Measurements from ENCODE around the gene HOXD8.

HOXD8 gene

GRCh38 chr2:176102309-176102866 is 27.1 kb upstream of the HOXD8 start:
- Mint-ChIP-seq H3K4me1 (ENCODE audit: low read depth in 2 of 2) (peaks cover 13 to 29% of the 10 kb centered on the region in 2 donors), H3K4me3 (no peak overlapping the region), H3K27me3 (peaks cover 86 to 99% of the 10 kb centered on the region in 2 donors), H3K36me3 (ENCODE audit: insufficient read depth) (peaks cover 38% of the 10 kb centered on the region), H3K9me3 (no peaks in the 10 kb centered on the region), H3K27ac (no peak overlapping the region)
- ATAC-seq (replicated peaks) (no peak), DNase-seq (no peak)

- H3K4me1 Mint-ChIP-seq (ENCODE audit: low read depth in 2 of 2): peaks cover 6 to 23% of the 10 kb centered on the region in 2 donors
- H3K36me3 Mint-ChIP-seq (ENCODE audit: insufficient read depth): peaks cover 39% of the 10 kb centered on the region
- H3K27ac Mint-ChIP-seq: no peak overlapping the region
- peaks cover 78 to 91% of the 10 kb centered on the region in 2 donors for H3K27me3 Mint-ChIP-seq
- H3K9me3 Mint-ChIP-seq: no peaks in the 10 kb centered on the region
- DNase-seq (no peak), ATAC-seq (replicated peaks) (no peak)
- H3K4me3 Mint-ChIP-seq: no peak overlapping the region
These were observed 26.3 kb upstream of the HOXD8 start for GRCh38 chr2:176103194-176103593.

GRCh38 chr2:176103742-176104315 is 25.7 kb upstream of the HOXD8 start:
- no peak for ATAC-seq (replicated peaks)
- Mint-ChIP-seq H3K27me3 (peaks cover 77 to 90% of the 10 kb centered on the region in 2 donors), H3K4me3 (no peak overlapping the region), H3K4me1 (ENCODE audit: low read depth in 2 of 2) (peaks cover 9 to 23% of the 10 kb centered on the region in 2 donors), H3K27ac (peak overlapping the region in 1 of 2 donors; percentile 85), H3K36me3 (ENCODE audit: insufficient read depth) (peaks cover 43% of the 10 kb centered on the region), H3K9me3 (no peaks in the 10 kb centered on the region)
- no peak for DNase-seq

GRCh38 chr2:176104316-176105077 is 25.0 kb upstream of the HOXD8 start:
- H3K4me1 Mint-ChIP-seq (ENCODE audit: low read depth in 2 of 2): peaks cover 13 to 23% of the 10 kb centered on the region in 2 donors
- ATAC-seq (replicated peaks) (no peak), DNase-seq (no peak)
- H3K9me3 Mint-ChIP-seq: no peaks in the 10 kb centered on the region
- H3K4me3 Mint-ChIP-seq: peak overlapping the region in 1 of 2 donors; percentile 59
- H3K27ac Mint-ChIP-seq: peak overlapping the region in 1 of 2 donors; percentile 85
- H3K27me3 Mint-ChIP-seq: peaks cover 77 to 90% of the 10 kb centered on the region in 2 donors
- peaks cover 44% of the 10 kb centered on the region for H3K36me3 Mint-ChIP-seq (ENCODE audit: insufficient read depth)

GRCh38 chr2:176105078-176105729 is 24.3 kb upstream of the HOXD8 start:
- Mint-ChIP-seq H3K4me1 (ENCODE audit: low read depth in 2 of 2) (peaks cover 14 to 23% of the 10 kb centered on the region in 2 donors), H3K27me3 (peaks cover 79 to 90% of the 10 kb centered on the region in 2 donors), H3K4me3 (peak overlapping the region in 1 of 2 donors; percentile 59), H3K9me3 (no peaks in the 10 kb centered on the region), H3K36me3 (ENCODE audit: insufficient read depth) (peaks cover 46% of the 10 kb centered on the region), H3K27ac (peak overlapping the region in 1 of 2 donors; percentile 85)
- ATAC-seq (replicated peaks): no peak
- no peak for DNase-seq

- peaks cover 40% of the 10 kb centered on the region for H3K36me3 Mint-ChIP-seq (ENCODE audit: insufficient read depth)
- peaks cover 80 to 90% of the 10 kb centered on the region in 2 donors for H3K27me3 Mint-ChIP-seq
- H3K9me3 Mint-ChIP-seq: no peaks in the 10 kb centered on the region
- ATAC-seq (replicated peaks) (no peak), DNase-seq (no peak)
- no peak overlapping the region for H3K27ac Mint-ChIP-seq
- H3K4me1 Mint-ChIP-seq (ENCODE audit: low read depth in 2 of 2): peaks cover 14 to 23% of the 10 kb centered on the region in 2 donors
- H3K4me3 Mint-ChIP-seq: peak overlapping the region; percentile 21 to 45
These were observed 23.6 kb upstream of the HOXD8 start for GRCh38 chr2:176105730-176106580.

- H3K4me3 Mint-ChIP-seq: peak within 1 kb of the TSS; percentile 44 to 45
- peaks cover 47% of the 10 kb centered on the region for H3K36me3 Mint-ChIP-seq (ENCODE audit: insufficient read depth)
- H3K4me1 Mint-ChIP-seq (ENCODE audit: low read depth in 2 of 2): peaks cover 14 to 27% of the 10 kb centered on the region in 2 donors
- H3K27ac Mint-ChIP-seq: no peak within 1 kb of the TSS
- peaks cover 81 to 90% of the 10 kb centered on the region in 2 donors for H3K27me3 Mint-ChIP-seq
- DNase-seq: no peak
- peak; percentile 21 for ATAC-seq (replicated peaks)
- no peaks in the 10 kb centered on the region for H3K9me3 Mint-ChIP-seq
These were observed 22.6 kb upstream of the HOXD8 start, which contains the start of gene HOXD11 for GRCh38 chr2:176106581-176107539. TSS of gene HOXD11 (plus strand) at chr2:176107280. CDS start at chr2:176107356, 76 bp downstream.

GRCh38 chr2:176107731-176108181 is 21.7 kb upstream of the HOXD8 start:
- ATAC-seq (replicated peaks): no peak
- Mint-ChIP-seq H3K4me1 (ENCODE audit: low read depth in 2 of 2) (peaks cover 14 to 27% of the 10 kb centered on the region in 2 donors), H3K9me3 (no peaks in the 10 kb centered on the region), H3K4me3 (no peak overlapping the region), H3K27ac (no peak overlapping the region), H3K36me3 (ENCODE audit: insufficient read depth) (peaks cover 56% of the 10 kb centered on the region), H3K27me3 (peaks cover 81 to 90% of the 10 kb centered on the region in 2 donors)
- DNase-seq: no peak

GRCh38 chr2:176109192-176109901 is 20.2 kb upstream of the HOXD8 start:
- peaks cover 14 to 22% of the 10 kb centered on the region in 2 donors for H3K4me1 Mint-ChIP-seq (ENCODE audit: low read depth in 2 of 2)
- H3K27me3 Mint-ChIP-seq: peaks cover 79 to 90% of the 10 kb centered on the region in 2 donors
- DNase-seq (no peak), ATAC-seq (replicated peaks) (no peak)
- H3K9me3 Mint-ChIP-seq: no peaks in the 10 kb centered on the region
- H3K4me3 Mint-ChIP-seq: peak overlapping the region in 1 of 2 donors; percentile 44
- peak overlapping the region in 1 of 2 donors; percentile 51 for H3K27ac Mint-ChIP-seq
- peaks cover 52% of the 10 kb centered on the region for H3K36me3 Mint-ChIP-seq (ENCODE audit: insufficient read depth)

- H3K27ac Mint-ChIP-seq: peak overlapping the region in 1 of 2 donors; percentile 51
- H3K4me3 Mint-ChIP-seq: no peak overlapping the region
- H3K4me1 Mint-ChIP-seq (ENCODE audit: low read depth in 2 of 2): peaks cover 14 to 18% of the 10 kb centered on the region in 2 donors
- DNase-seq: no peak
- ATAC-seq (replicated peaks): no peak
- H3K36me3 Mint-ChIP-seq (ENCODE audit: insufficient read depth): peaks cover 46% of the 10 kb centered on the region
- H3K27me3 Mint-ChIP-seq: peaks cover 76 to 90% of the 10 kb centered on the region in 2 donors
- H3K9me3 Mint-ChIP-seq: no peaks in the 10 kb centered on the region
These were observed 19.6 kb upstream of the HOXD8 start for GRCh38 chr2:176109946-176110345.

Data from effector memory CD8-positive, alpha-beta T cell (primary cell).